Right lobe of liver (tissue), 4 donors: ENCODE data around the gene MYO9A.

ENCODE experiments used
- POLR2A ChIP-seq: fragments of 450-650 bp; IDR thresholded peaks from one replicate; pipeline ENCODE4 v1.6.1; 2017; ENCODE audit warnings: antibody characterized with exemption, mild to moderate bottlenecking
- TF ChIP-seq, protein P1 (sequence below), 4 donors: fragments of 200-600 bp in 3 of 4; fragments of 450-650 bp in 1 of 4; IDR thresholded peaks; one replicate each; pipeline versions ENCODE4 v1.5.1 to v1.8.0; 2016 to 2022; ENCODE audit warnings: antibody characterized with exemption in 4 of 4, mild to moderate bottlenecking in 2 of 4
- donor health status: DM: no; HTN: no; CAD: no.
- donor health status: DM: no; HTN: no; CAD: no.
- donor health status: DM: no; HTN: yes; CAD: no.

DNA sequence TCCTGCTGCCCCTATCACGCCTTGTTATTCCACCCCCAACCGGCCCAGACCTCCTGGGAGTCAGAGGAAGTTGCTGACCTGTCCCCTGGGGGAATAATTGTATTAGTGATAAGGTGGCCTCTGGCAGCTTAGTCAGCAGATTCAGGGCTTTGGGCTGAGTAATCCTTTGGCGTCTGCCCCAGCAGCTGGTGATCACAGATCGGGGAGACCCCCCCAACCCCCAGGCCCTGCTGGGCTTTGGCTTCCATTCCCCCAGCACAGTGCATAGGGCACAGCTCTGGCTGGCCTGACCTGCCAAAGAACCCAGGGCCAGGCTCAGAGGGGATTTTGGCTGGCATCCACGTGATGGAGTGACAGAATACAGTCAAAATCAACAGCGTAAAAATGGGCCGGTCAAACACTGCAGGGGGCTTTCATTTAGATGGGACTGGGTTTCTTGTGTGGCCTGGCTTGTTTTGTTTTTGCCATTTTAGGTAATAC is 311.5 kb downstream of the MYO9A start:
- TF ChIP-seq, protein P1, sequence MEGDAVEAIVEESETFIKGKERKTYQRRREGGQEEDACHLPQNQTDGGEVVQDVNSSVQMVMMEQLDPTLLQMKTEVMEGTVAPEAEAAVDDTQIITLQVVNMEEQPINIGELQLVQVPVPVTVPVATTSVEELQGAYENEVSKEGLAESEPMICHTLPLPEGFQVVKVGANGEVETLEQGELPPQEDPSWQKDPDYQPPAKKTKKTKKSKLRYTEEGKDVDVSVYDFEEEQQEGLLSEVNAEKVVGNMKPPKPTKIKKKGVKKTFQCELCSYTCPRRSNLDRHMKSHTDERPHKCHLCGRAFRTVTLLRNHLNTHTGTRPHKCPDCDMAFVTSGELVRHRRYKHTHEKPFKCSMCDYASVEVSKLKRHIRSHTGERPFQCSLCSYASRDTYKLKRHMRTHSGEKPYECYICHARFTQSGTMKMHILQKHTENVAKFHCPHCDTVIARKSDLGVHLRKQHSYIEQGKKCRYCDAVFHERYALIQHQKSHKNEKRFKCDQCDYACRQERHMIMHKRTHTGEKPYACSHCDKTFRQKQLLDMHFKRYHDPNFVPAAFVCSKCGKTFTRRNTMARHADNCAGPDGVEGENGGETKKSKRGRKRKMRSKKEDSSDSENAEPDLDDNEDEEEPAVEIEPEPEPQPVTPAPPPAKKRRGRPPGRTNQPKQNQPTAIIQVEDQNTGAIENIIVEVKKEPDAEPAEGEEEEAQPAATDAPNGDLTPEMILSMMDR (IDR thresholded peaks at IDR 0.05), result no peak
- no peak for TF ChIP-seq POLR2A
